Tongue (tissue), 2 donors: ENCODE results near the gene FBXO21. TPM values are rescaled to one million over a fixed set of nuclear protein-coding genes. Genes with fewer than 3 reads are reported as not detected.
"Not testable (repeated sequence)": the region's sequence is repeated elsewhere in the genome, so short reads cannot be mapped to it uniquely, and the experiment has no call there.

Source experiments
- DNase-seq: peaks from one replicate; pipeline ENCODE4 v3.0.0-alpha.2; 2015
- total RNA-seq: library from RNA; depleted of rRNA; stranded (reverse); fragments of >200 nt; gene quantifications from one replicate; pipeline ENCODE4 v1.2.3, GENCODE V29; 2014

Gene FBXO21
- total RNA-seq, 1 donor from 2014 or later: 86.8 TPM

- DNase-seq: not testable (repeated sequence)
Observed at GRCh38 chr12:117199956-117200744, 9.9 kb upstream of the FBXO21 start.

DNA sequence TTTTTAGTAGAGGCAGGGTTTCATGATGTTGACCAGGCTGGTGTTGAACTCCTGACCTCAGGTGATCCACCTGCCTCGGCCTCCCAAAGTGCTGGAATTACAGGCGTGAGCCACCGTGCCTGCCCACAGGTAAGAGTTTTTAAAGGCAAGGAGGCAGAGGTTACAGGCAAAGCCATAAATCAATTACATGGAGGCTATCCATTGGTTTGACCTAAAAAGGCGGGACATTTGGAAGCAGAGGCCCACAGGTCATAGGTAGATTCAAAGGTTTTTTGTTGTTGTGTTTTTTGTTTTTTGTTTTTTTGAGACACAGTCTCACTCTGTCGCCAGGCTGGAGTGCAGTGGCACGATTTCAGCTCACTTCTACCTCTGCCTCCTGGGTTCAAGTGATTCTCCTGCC, 6.1 kb upstream of the FBXO21 start:
- not testable (repeated sequence) for DNase-seq

DNA sequence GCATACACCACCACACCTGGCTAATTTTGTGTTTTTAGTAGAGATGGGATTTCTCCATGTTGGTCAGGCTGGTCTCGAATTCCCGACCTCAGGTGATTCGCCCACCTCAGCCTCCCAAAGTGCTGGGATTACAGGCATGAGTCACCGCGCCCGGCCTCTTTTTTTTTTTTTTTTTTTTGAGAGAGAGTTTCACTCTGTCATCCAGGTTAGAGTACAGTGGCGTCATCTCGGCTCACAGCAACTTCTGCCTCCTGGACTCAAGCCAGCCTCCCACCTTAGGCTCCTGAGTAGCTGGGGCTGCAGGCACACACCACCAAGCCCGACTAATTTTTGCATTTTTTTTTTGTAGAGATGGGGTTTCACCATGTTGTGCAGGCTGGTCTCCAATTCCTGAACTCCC, 4.8 kb upstream of the FBXO21 start:
- DNase-seq: not testable (repeated sequence)

GRCh38 chr12:117193903-117194302, 3.6 kb upstream of the FBXO21 start:
- no peak for DNase-seq

DNA sequence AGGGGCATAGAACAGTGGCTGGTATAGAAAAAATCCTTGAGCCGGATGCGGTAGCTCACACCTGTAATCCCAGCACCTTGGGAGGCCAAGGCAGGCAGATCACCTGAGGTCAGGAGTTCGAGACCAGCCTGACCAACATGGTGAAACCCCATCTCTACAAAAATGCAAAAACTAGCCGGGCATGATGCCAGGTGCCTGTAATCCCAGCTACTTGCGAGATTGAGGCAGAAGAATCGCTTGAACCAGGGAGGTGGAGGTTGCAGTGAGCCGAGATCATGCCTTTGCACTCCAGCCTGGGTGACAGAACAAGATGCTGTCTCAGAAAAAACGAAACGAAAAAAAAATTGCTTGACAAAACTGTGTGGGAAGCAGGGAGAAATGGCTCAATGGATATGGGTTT, 2.3 kb upstream of the FBXO21 start:
- not testable (repeated sequence) for DNase-seq

- no peak for DNase-seq
Observed at GRCh38 chr12:117192057-117192456, 1.8 kb upstream of the FBXO21 start.

DNA sequence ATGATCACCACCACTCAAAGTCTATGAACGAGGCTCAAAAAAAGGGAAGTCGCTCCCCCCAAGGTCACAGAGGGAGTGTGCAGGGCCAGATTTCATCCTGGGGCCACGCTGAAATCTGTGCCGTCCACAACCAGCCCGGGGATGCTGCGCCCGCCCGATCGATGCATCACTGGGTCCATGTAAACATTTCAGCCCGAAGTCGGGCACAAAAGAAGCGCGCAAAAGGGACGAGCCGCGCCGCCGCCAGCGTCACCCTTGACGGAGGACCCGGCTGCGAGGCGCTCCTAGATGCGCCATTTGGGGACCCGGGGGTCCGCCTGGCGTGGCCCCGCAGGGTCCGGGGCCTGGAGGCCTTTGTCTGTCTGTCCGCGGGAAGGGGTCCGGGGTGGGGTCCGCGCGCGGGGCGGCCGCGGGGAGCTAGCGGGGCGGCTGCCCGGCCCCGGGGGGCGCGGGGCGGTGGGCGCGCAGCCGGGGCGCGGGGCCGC, 503 bp downstream of the FBXO21 start:
- DNase-seq: peak; percentile 45

DNA sequence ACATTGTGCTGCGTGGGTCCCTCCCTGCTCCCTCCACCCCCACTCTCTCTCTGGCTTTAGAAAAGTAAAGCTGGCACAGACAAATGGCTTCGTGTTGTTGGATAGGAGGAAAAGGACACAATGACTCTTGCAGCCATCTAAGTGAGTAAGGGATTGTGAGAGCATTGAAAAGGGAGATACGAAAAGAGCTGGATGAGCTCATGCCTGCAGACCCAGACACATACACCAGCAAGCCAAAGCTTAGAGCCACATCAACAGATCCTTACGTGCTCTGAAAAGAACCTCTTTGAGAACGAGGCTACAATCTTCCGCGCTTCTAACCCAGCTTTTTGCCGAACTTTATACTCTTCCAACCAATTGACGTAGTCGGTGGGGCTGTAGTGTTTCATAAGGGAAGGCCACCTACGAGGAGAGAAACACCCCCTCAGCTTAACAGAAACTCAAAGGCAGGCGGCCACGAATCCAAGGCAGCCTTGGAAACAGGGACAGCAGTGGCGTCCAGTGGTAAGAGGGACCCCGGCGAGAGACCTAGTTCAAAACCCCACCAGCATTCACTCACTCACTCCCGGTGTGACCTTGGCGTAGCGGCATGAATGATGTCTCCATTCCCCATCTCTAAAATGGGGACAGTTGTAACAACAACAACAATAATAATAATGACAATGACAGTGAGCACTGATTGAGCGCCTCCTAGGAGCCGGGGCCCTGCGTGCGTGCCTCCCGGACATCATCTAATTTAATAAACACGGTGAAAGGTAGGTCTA, 1.1 kb downstream of the FBXO21 start:
- DNase-seq: peak; percentile 62

- DNase-seq: no peak
Observed at GRCh38 chr12:117188121-117188665, 2.1 kb downstream of the FBXO21 start.

- no peak for DNase-seq
Observed at GRCh38 chr12:117187421-117187820, 2.8 kb downstream of the FBXO21 start.

DNA sequence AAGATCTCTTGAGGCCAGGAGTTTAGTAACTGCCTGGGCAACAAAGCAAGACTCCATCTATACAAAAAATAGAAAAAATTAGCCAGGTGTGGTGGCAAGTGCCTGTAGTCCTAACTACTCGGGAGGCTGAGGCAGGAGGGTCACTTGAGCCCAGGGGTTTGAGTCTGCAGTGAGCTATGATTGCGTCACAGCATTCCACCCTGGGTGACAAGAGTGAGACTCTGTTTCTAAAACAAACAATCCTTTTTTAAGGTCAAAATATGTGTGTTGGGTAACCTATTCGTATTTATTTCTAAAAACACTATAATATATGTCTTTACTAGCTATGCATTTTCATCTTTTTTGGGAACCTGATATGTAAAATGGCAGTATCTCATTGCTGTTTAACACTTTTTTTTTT, 7.4 kb downstream of the FBXO21 start:
- no peak for DNase-seq

GRCh38 chr12:117181468-117181843, 8.8 kb downstream of the FBXO21 start:
- DNase-seq: not testable (repeated sequence)

- no peak for DNase-seq
Observed at GRCh38 chr12:117180758-117181467, 9.4 kb downstream of the FBXO21 start.

DNA sequence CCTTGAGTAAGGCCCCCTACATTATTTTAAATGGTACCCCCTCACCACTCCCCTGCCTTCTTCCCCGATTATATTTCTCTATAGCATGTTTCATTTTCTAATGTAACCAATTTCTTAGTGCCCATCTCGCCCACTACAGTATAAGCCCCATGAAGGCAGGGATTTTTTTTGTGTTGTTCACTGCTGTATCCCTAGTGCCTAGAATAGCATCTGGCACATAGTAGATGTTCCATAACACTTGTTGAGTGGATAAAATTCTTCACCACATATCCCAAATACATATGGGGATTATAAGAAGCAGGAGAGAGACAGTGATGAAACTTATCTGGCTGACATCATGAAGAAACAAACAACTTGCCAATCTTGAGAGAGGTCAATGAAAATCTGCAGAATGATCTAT, 11.5 kb downstream of the FBXO21 start:
- no peak for DNase-seq

DNA sequence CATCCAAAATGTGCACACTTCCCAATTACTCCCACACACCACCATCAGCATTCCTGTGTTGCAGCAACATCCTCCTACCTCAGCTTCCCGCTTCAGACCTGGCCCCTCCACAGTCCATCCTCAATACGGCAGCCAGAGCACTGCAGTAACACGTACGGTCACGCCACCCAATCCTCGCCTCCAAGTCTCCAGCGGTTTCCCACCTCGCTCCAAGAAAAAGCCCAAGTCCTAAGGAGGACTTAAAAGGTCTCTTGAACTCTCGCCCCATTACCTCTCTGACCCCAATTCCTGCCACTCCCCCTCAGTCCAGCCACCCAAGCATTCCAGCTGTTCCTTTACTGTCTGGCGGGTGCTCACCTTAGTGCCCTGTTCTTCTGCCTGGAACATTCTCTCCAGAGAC, 12.0 kb downstream of the FBXO21 start:
- DNase-seq: no peak

- no peak for DNase-seq
Observed at GRCh38 chr12:117172168-117172567, 18.1 kb downstream of the FBXO21 start.

DNA sequence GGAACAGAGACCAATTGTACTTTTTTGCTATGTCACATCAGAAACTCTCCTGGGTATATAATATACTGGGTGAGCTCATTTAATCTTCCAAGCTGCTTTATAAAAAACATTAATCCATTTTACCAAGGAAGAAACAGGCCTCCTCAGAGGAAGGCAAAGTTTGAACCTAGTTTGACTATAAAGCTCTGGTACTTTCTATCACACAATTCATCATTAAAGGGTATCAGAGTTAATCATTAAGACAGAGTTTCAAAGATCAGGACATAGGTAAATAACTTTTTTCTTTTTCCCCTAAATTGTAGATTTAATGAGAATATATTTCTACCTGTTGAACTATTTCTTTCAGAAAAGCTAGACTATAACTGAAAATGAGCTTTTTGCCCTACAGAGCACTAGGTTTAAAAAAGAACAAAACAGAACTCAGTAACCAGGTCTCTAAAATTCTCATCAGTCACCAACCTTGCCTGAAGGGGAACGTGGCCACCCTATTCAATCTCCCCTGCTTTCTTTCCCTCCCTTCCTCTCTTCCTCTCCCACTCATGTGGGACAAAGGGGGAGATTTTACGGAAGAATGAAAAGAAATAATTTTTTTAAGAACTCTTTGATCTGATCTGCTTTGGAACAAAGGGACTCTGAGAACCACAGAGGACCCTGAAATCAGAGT, 18.6 kb downstream of the FBXO21 start:
- DNase-seq: no peak

GRCh38 chr12:117169548-117169947, 20.7 kb downstream of the FBXO21 start:
- DNase-seq: no peak

- no peak for DNase-seq
Observed at GRCh38 chr12:117168976-117169375, 21.3 kb downstream of the FBXO21 start.

- DNase-seq: no peak
Observed at GRCh38 chr12:117167769-117168168, 22.5 kb downstream of the FBXO21 start.

DNA sequence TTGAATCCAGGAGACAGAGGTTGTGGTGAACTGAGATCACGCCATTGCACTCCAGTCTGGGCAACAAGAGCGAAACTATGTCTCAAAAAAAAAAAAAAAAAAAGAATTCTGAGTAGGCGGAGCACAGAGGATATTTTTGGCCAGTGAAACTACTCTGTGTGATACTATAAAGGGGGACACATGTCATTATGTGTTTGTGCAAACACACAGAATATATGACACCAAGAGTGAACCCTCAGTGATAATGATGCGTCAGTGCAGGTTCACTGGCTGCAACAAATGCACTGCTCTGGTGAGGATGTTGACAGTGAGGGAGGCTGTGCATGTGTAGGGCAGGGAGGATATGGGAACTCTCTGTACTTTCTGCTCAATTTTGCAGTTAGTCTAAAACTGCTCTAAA, 24.2 kb downstream of the FBXO21 start:
- DNase-seq: no peak

DNA sequence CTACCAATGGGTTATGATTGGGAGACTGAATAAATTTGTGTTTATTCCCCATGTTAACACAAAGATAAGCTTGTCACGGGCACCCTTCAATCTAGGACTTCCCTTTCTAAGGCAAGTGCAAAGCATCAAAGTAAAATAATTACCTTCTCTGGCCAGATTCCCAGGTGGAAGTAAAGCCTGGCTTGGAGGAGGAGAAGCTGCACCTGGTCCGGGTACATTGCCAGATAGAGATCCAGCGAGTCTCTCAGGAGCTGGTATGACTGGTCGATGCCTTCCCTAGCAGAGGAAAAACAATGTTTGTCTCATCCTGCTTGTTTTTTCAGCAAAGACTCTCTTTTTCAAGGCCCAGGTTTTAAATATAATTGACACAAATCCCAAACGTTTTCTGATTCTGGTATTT, 24.9 kb downstream of the FBXO21 start:
- no peak for DNase-seq
